Activated CD4-positive, alpha-beta T cell treated with anti-CD3 and anti-CD28 coated beads, Interleukin-2, Interleukin-4, amounts not matched to agents 100 ng/mL and 50 ng/mL, durations not matched to agents 16 hours and 8 hours (primary cell): ENCODE data around the gene FN3KRP.

Experiments
- DNase-seq: peaks from one replicate; pipeline ENCODE4 v3.0.0-alpha.2; 2020; ENCODE audit warnings: low spot score

Gene FN3KRP

GRCh38 chr17:82716203-82717010, at the start of gene FN3KRP:
Gene FN3KRP (plus strand): TSS chr17:82716706. CDS start chr17:82716756, 50 bp downstream.
- peak; percentile 95 for DNase-seq

- no peak for DNase-seq
Measured at GRCh38 chr17:82666931-82667667, 49.4 kb upstream of the FN3KRP start.

- no peak for DNase-seq
Measured at GRCh38 chr17:82667668-82668000, 48.9 kb upstream of the FN3KRP start.

- DNase-seq, result no peak
Measured at GRCh38 chr17:82668024-82668630, 48.4 kb upstream of the FN3KRP start.

GRCh38 chr17:82668631-82669099, 47.8 kb upstream of the FN3KRP start:
- DNase-seq, result peak; percentile 11

- no peak for DNase-seq
Measured at GRCh38 chr17:82670661-82671450, 45.6 kb upstream of the FN3KRP start.

- no peak for DNase-seq
Measured at GRCh38 chr17:82674656-82675475, 41.6 kb upstream of the FN3KRP start.

- DNase-seq, result no peak
Measured at GRCh38 chr17:82675476-82676245, 40.8 kb upstream of the FN3KRP start.

- no peak for DNase-seq
Measured at GRCh38 chr17:82677353-82677925, 39.1 kb upstream of the FN3KRP start.

GRCh38 chr17:82678265-82678891, 38.1 kb upstream of the FN3KRP start:
- no peak for DNase-seq

GRCh38 chr17:82679586-82680465, 36.7 kb upstream of the FN3KRP start:
- no peak for DNase-seq

GRCh38 chr17:82681547-82681946, 35.0 kb upstream of the FN3KRP start:
- DNase-seq, result no peak

GRCh38 chr17:82683534-82683933, 33.0 kb upstream of the FN3KRP start:
- DNase-seq, result no peak

GRCh38 chr17:82684228-82684841, 32.2 kb upstream of the FN3KRP start:
- no peak for DNase-seq

- DNase-seq, result no peak
Measured at GRCh38 chr17:82685291-82685690, 31.2 kb upstream of the FN3KRP start.

GRCh38 chr17:82686366-82687324, 29.9 kb upstream of the FN3KRP start:
- DNase-seq, result no peak

- no peak for DNase-seq
Measured at GRCh38 chr17:82687375-82687861, 29.1 kb upstream of the FN3KRP start.
